H9 (cell line): Measurements from ENCODE around the gene BRMS1. TPM values are rescaled to one million over a fixed set of nuclear protein-coding genes. Genes with fewer than 3 reads are reported as not detected.

Experiments used
- DNase-seq: peaks from one replicate; pipeline ENCODE4 v3.0.0-alpha.2; 2017
- H2AFZ ChIP-seq: one replicate; pipeline ENCODE4 v1.6.1; 2013; ENCODE audit warnings: mild to moderate bottlenecking, low read length, control low read depth, moderate library complexity
- H2AK5ac ChIP-seq: 2 replicates; pipeline ENCODE4 v1.6.1; 2013; ENCODE audit warnings: low read length, control low read depth, mixed read lengths; ENCODE audit not compliant: insufficient read length
- H2BK120ac ChIP-seq: one replicate; pipeline ENCODE4 v1.6.1; 2013; ENCODE audit warnings: low read depth, mild to moderate bottlenecking, low read length, control low read depth, inconsistent platforms; ENCODE audit not compliant: poor library complexity, severe bottlenecking
- H2BK12ac ChIP-seq: 2 replicates; pipeline ENCODE4 v1.6.1; 2013; ENCODE audit warnings: low read length, control low read depth, mixed read lengths, low read depth; ENCODE audit not compliant: insufficient read length
- H2BK15ac ChIP-seq: 2 replicates; pipeline ENCODE4 v1.6.1; 2013; ENCODE audit warnings: low read depth, low read length, control low read depth
- H2BK20ac ChIP-seq: one replicate; pipeline ENCODE4 v1.6.1; 2013; ENCODE audit warnings: low read depth, mild to moderate bottlenecking, low read length, control low read depth, inconsistent platforms; ENCODE audit not compliant: poor library complexity, severe bottlenecking
- H2BK5ac ChIP-seq: 2 replicates; pipeline ENCODE4 v1.6.1; 2013; ENCODE audit warnings: low read length, control low read depth, mixed read lengths; ENCODE audit not compliant: insufficient read length
- H3K14ac ChIP-seq: 2 replicates; pipeline ENCODE4 v1.6.1; 2013; ENCODE audit warnings: low read length, control low read depth; ENCODE audit not compliant: insufficient read depth
- H3K18ac ChIP-seq: 2 replicates; pipeline ENCODE4 v1.6.1; 2013; ENCODE audit warnings: low read depth, mild to moderate bottlenecking, mixed read lengths, low read length, control low read depth; ENCODE audit not compliant: insufficient read length
- H3K23ac ChIP-seq: 2 replicates; pipeline ENCODE4 v1.6.1; 2013; ENCODE audit warnings: low read length, control low read depth, mixed read lengths, low read depth; ENCODE audit not compliant: insufficient read length
- H3K23me2 ChIP-seq: 2 replicates; pipeline ENCODE4 v1.6.1; 2013; ENCODE audit warnings: low read depth, mild to moderate bottlenecking, mixed read lengths, low read length, control low read depth; ENCODE audit not compliant: insufficient read length, poor library complexity, severe bottlenecking
- H3K27ac ChIP-seq: 2 replicates; pipeline ENCODE4 v1.5.1; 2013; ENCODE audit warnings: low read length, control low read depth, mixed read lengths, low read depth; ENCODE audit not compliant: insufficient read length
- H3K27me3 ChIP-seq: 2 replicates; pipeline ENCODE4 v1.6.1; 2013; ENCODE audit warnings: low read length, control low read depth, inconsistent platforms; ENCODE audit not compliant: insufficient read depth
- H3K4ac ChIP-seq: 2 replicates; pipeline ENCODE4 v1.6.1; 2013; ENCODE audit warnings: low read depth, mild to moderate bottlenecking, control low read depth, inconsistent platforms, low read length, moderate library complexity
- H3K4me1 ChIP-seq: 2 replicates; pipeline ENCODE4 v1.6.1; 2013; ENCODE audit warnings: low read length, control low read depth, inconsistent platforms; ENCODE audit not compliant: insufficient read depth
- H3K4me2 ChIP-seq: 2 replicates; pipeline ENCODE4 v1.6.1; 2013; ENCODE audit warnings: low read length, control low read depth, mixed read lengths; ENCODE audit not compliant: insufficient read length, insufficient read depth
- H3K56ac ChIP-seq: 2 replicates; pipeline ENCODE4 v1.6.1; 2013; ENCODE audit warnings: low read depth, mild to moderate bottlenecking, mixed read lengths, low read length, control low read depth; ENCODE audit not compliant: insufficient read length
- H3K79me1 ChIP-seq: 2 replicates; pipeline ENCODE4 v1.6.1; 2013; ENCODE audit warnings: low read depth, mild to moderate bottlenecking, moderate library complexity, low read length, control low read depth, inconsistent platforms; ENCODE audit not compliant: insufficient read depth, poor library complexity, severe bottlenecking
- H3K79me2 ChIP-seq: 2 replicates; pipeline ENCODE4 v1.6.1; 2013; ENCODE audit warnings: low read length, control low read depth, inconsistent platforms; ENCODE audit not compliant: insufficient read depth
- H3K9ac ChIP-seq: 2 replicates; pipeline ENCODE4 v1.6.1; 2013; ENCODE audit warnings: low read length, control low read depth, mixed read lengths; ENCODE audit not compliant: insufficient read length; ENCODE audit errors: extremely low read depth
- H3K9me3 ChIP-seq: one replicate; pipeline ENCODE4 v1.6.1; 2013; ENCODE audit warnings: low read depth, low read length, inconsistent platforms; ENCODE audit not compliant: control insufficient read depth
- H3T11ph ChIP-seq: one replicate; pipeline ENCODE4 v1.6.1; 2013; ENCODE audit warnings: mild to moderate bottlenecking, low read length, control low read depth, inconsistent platforms
- H4K20me1 ChIP-seq: one replicate; pipeline ENCODE4 v1.6.1; 2013; ENCODE audit not compliant: control insufficient read depth, insufficient read length, insufficient read depth
- H4K5ac ChIP-seq: 2 replicates; pipeline ENCODE4 v1.6.1; 2013; ENCODE audit warnings: low read depth, mild to moderate bottlenecking, mixed read lengths, low read length, control low read depth; ENCODE audit not compliant: insufficient read length
- H4K8ac ChIP-seq: replicated peaks from 2 replicates; pipeline ENCODE4 v1.6.1; 2013; ENCODE audit warnings: low read length, control low read depth, mixed read lengths, low read depth; ENCODE audit not compliant: insufficient read length
- H4K91ac ChIP-seq: 2 replicates; pipeline ENCODE4 v1.6.1; 2013; ENCODE audit warnings: low read depth, mild to moderate bottlenecking, moderate library complexity, mixed read lengths, low read length, control low read depth; ENCODE audit not compliant: insufficient read length
- H3K27ac Mint-ChIP-seq, 3 experiments: 2 replicates in 2 of 3; 3 replicates in 1 of 3; pipeline ENCODE4 v1.8.0; 2020 to 2021; ENCODE audit warnings: mixed read lengths in 3 of 3, mild to moderate bottlenecking in 1 of 3, moderate library complexity in 1 of 3
- H3K27me3 Mint-ChIP-seq: 2 replicates; pipeline ENCODE4 v1.8.0; 2021; ENCODE audit warnings: low read depth, mild to moderate bottlenecking, moderate library complexity, mixed read lengths
- H3K36me3 Mint-ChIP-seq, 3 experiments: 2 replicates in 2 of 3; 3 replicates in 1 of 3; pipeline ENCODE4 v1.8.0; 2020 to 2021; ENCODE audit warnings: low read depth in 3 of 3, mixed read lengths in 3 of 3; ENCODE audit not compliant: insufficient read depth in 1 of 3
- H3K4me1 Mint-ChIP-seq, 2 experiments: 2 replicates each; pipeline ENCODE4 v1.8.0; 2020; ENCODE audit warnings: mixed read lengths in 2 of 2
- H3K4me3 Mint-ChIP-seq, 2 experiments: 2 replicates in 1 of 2; 3 replicates in 1 of 2; pipeline ENCODE4 v1.8.0; 2020 to 2021; ENCODE audit warnings: mild to moderate bottlenecking in 2 of 2, mixed read lengths in 2 of 2, moderate library complexity in 1 of 2
- H3K9me3 Mint-ChIP-seq, 2 experiments: 2 replicates in 1 of 2; 3 replicates in 1 of 2; pipeline ENCODE4 v1.8.0; 2020; ENCODE audit warnings: mild to moderate bottlenecking in 2 of 2, mixed read lengths in 2 of 2, moderate library complexity in 1 of 2
- WGBS: extraction: QIAGEN DNeasy Blood & Tissue Kit; methylation state at CpG from one replicate; pipeline ENCODE4 v1.1.7; 2013; ENCODE audit warnings: missing lambda C conversion rate, low lambda C conversion rate, mixed read lengths; ENCODE audit not compliant: insufficient read length; ENCODE audit errors: extremely low coverage; 5-methylcytosine and 5-hydroxymethylcytosine counted together
- total RNA-seq: library from RNA; stranded (reverse); gene quantifications from 2 replicates; pipeline ENCODE4 v1.2.1, GENCODE V29; 2021
- TF ChIP-seq, protein P1 (sequence below): fragments of 200-600 bp; sonication (generic); conservative IDR thresholded peaks from 3 replicates; pipeline ENCODE4 v1.8.0; 2021; ENCODE audit warnings: antibody characterized with exemption, mild to moderate bottlenecking

The BRMS1 gene
- total RNA-seq, 1 experiment from 2014 or later = 50.1 TPM

GRCh38 chr11:66337103-66337899 lies 7.6 kb downstream of the BRMS1 start:
- no peak overlapping the region for H3K4me2 ChIP-seq

More at GRCh38 chr11:66337103-66337899, 7.6 kb downstream of the BRMS1 start:
- no peak for DNase-seq
- no peak overlapping the region for H2BK12ac ChIP-seq
- H3K27ac Mint-ChIP-seq = peak overlapping the region in 2 of 3 experiments; percentile 44 to 92; a peak in 4 of 7 replicates
- no peaks in the 10 kb centered on the region for H3K9me3 ChIP-seq
- peaks cover 12 to 40% (median 27%) of the 10 kb centered on the region in 3 experiments; a peak in 6 of 7 replicates for H3K36me3 Mint-ChIP-seq
- H3K27ac ChIP-seq = no peak overlapping the region
- H3K4ac ChIP-seq = no peak overlapping the region
- H3T11ph ChIP-seq = no peak overlapping the region
- no peaks in the 10 kb centered on the region for H3K4me1 ChIP-seq
- no peaks in the 10 kb centered on the region for H3K23me2 ChIP-seq
- no peak overlapping the region for H2BK5ac ChIP-seq
- no peak overlapping the region for H4K91ac ChIP-seq
- no peak overlapping the region for H3K14ac ChIP-seq
- no CpG with 5 or more reads among the region's 18 CpGs for WGBS
- H3K9ac ChIP-seq = no peak overlapping the region
- no peak overlapping the region for H4K5ac ChIP-seq
- peak overlapping the region; percentile 5 for H3K18ac ChIP-seq
- no peak overlapping the region for H2AFZ ChIP-seq
- peaks cover 4% of the 10 kb centered on the region for H3K27me3 Mint-ChIP-seq
- peak overlapping the region; percentile 83 to 86; a peak in 1 of 5 replicates for H3K4me3 Mint-ChIP-seq
- H3K79me2 ChIP-seq = no peaks in the 10 kb centered on the region
- no peak overlapping the region for H2AK5ac ChIP-seq
- H2BK120ac ChIP-seq = no peak overlapping the region
- H3K9me3 Mint-ChIP-seq = no peaks in the 10 kb centered on the region
- H3K23ac ChIP-seq = no peak overlapping the region
- no peaks in the 10 kb centered on the region for H4K20me1 ChIP-seq
- H2BK20ac ChIP-seq = no peak overlapping the region
- H3K79me1 ChIP-seq = no peaks in the 10 kb centered on the region
- no peak overlapping the region for H3K56ac ChIP-seq
- H3K4me1 Mint-ChIP-seq = peaks cover 20 to 21% of the 10 kb centered on the region in 2 experiments
- H2BK15ac ChIP-seq = no peak overlapping the region
- no peak overlapping the region for H4K8ac ChIP-seq
- TF ChIP-seq, protein P1, sequence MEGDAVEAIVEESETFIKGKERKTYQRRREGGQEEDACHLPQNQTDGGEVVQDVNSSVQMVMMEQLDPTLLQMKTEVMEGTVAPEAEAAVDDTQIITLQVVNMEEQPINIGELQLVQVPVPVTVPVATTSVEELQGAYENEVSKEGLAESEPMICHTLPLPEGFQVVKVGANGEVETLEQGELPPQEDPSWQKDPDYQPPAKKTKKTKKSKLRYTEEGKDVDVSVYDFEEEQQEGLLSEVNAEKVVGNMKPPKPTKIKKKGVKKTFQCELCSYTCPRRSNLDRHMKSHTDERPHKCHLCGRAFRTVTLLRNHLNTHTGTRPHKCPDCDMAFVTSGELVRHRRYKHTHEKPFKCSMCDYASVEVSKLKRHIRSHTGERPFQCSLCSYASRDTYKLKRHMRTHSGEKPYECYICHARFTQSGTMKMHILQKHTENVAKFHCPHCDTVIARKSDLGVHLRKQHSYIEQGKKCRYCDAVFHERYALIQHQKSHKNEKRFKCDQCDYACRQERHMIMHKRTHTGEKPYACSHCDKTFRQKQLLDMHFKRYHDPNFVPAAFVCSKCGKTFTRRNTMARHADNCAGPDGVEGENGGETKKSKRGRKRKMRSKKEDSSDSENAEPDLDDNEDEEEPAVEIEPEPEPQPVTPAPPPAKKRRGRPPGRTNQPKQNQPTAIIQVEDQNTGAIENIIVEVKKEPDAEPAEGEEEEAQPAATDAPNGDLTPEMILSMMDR = no peak
- no peaks in the 10 kb centered on the region; the same call in 1 of the 2 replicates for H3K27me3 ChIP-seq
